GM18511 (cell line): Measurements from ENCODE around the gene PGS1.

Experiments
- ATAC-seq: cut with Tn5 transposase; IDR thresholded peaks from one replicate; pipeline ENCODE4 v1.9.1; 2021; ENCODE audit warnings: mild to moderate bottlenecking, moderate library complexity; ENCODE audit not compliant: unreplicated experiment

PGS1 gene

DNA sequence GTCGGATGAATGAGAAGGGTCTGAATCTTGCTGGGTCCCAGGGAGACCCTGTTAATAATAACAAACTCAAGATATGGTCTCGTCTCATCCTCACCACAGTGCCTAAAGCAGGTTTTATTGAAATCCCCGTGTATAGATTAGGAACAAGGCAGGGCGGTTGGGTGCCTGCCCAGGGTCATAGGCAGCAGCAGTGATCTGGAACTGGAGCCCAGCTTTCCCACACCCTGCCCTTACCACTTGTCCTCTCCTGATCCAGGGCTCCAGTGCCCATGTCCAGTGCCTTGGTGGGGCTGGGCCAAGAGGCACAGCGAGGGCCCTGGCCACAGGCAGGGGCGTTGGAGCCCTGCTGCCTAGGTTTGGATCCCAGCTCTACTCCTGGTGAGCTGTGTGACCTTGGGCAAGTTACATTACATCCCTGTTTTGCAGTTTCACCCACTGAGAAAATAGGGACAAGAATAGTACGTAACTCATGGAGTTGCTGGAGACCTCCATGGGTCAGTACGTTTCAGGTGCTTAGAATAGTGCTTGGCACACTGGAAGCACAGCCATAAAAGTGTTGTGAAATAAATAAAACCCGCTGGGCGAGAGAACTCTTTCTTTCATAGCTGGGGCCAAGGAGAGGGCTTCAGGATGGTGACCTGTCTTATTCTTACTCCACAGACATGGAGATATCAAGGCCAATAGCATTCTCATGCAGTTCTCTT, 32.5 kb upstream of the PGS1 start:
- ATAC-seq, result no peak

DNA sequence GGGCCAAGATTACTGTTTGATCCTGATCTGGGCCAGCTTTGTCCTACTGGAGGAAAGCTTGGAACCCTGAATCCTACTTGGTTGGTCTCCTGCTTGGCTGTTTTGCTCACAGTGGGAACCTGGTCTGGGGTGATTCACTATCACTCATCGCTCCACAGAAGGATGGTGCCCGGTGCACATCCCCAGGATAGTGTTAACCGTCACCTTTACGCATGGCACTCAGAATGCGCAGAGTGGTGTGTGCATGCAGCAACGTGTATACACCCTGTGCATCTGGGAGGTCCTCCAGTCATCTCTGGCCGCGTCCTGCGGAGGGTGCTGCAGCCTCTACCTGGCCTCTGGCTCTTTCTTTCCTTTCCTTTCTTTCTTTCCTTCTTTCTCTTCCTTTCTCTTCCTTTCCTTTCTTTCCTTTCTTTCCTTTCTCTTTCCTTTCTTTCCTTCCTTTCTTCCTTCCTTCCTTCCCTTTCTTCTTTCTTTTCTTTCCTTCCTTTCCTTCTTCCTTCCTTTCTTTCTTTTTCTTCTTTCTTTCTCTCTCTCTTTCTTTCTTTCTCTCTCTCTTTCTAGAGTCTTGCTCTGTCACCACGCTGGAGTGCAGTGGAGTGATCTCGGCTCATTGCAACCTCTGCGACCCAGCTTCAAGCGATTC, 31.7 kb upstream of the PGS1 start:
- ATAC-seq, result no peak

DNA sequence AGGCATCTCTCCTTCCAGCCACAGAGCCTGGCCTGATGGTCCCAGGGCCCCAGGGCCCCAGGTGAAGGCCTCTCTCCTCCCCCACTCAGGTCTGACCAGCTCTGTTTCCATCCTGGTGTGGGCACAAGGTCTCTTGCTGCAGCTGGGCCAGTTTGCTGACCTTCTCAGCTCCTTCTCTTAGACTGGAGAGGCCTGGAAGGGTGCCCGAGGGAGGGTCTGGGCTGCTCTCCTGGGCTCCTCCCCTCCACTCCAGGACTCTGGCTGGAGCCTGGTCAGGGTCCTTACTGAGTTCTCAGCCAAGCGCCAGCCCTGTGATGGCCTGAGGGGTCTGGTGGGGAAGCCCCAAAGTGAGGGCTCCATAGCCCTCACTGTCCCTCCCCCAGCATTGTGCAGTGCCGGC, 31.0 kb upstream of the PGS1 start:
- ATAC-seq, result no peak

DNA sequence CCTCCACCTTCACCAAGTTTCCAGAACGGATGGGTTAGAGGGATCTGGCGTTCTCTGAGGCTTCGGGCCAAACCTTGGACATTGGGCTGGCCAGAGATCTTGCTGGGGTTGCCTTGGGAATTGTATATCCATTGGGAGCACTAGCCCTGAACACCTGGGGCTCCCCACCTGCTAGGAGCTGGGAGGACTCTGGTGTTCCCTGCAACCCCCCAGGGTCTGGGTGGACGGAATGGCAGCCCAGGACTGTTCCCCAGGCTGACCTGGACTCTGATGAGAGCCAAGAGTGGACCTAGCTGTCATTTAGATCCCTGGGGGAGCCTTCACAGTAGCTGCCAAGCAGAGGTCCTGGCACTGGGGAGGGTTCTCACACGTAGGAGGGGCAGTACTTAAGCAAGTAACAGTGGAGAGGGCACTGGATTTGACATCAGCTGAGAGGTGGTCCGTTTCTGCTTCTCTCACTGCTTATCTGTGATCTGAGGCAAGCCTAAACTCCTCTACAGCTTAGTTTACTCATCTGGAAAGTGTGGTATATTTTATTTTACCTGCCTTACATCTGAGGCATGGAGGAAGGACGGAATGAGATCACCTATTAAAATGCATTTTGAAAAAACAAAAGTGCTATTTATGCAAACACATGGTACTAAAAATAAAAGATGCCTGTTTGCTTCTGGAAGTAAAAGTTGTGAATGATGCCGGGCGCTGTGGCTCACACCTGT, 30.2 kb upstream of the PGS1 start:
- ATAC-seq, result no peak

DNA sequence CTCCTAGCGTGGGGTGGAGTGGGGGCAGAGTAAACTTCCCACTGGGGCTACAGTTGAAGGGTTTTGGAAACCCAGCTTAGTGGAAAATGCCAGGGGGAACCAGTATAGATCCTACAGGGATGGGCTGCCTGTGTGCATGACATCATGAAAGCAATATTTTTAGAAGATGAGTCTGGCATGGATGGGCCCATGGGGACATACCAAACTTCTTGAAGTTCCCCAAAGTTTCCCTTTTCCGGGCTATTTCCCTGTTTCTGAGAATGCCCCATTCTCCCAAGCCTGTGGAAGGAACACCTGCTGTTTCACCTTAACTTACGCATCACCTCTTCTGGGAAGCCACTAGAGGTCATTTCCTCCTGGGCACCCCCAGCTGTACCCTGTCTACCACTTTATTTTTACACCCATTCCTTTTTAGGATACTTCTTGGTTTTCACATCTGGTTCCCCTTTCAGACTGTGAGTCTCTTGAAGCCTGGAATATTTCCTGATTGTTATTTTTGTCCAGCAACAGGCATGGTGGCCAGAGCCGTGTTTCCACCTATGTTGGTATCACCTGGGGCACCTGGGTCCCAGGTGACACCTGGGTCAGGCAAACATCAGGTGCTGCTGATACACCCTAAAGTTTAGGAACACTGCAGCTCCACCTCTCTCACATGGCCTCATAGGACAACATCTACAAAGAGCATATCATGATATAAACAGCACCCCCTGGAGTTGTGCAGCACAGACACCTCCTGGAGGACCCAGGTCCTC, 28.4 kb upstream of the PGS1 start:
- ATAC-seq, result no peak

DNA sequence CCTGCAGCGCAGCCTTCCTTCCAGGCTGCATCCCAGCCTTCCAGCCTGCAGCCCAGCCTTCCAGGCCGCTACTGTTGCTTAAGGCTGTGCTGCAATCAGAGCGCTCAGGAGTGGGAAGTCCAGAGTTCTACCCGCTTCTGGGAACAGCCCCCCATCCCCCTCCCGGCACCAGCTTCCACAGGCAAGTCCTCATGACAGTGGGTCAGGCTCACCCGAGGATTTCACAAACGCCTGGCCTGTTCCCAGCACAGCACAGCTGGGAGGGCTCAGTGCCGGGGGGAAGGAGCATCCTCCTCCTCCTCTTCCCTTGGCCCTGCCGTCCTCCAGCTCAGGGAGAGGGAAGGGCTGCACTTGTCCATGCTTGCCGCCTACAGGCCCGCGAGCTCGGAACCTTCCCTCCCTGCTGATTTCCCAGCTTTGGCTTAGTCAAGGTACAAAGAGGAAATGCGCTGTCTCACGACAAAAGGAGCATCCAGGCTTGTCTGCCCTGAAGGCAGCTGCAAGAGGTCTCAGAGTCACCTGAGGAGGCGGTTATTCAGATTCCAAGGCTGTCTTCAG, 26.9 kb upstream of the PGS1 start:
- ATAC-seq, result no peak

DNA sequence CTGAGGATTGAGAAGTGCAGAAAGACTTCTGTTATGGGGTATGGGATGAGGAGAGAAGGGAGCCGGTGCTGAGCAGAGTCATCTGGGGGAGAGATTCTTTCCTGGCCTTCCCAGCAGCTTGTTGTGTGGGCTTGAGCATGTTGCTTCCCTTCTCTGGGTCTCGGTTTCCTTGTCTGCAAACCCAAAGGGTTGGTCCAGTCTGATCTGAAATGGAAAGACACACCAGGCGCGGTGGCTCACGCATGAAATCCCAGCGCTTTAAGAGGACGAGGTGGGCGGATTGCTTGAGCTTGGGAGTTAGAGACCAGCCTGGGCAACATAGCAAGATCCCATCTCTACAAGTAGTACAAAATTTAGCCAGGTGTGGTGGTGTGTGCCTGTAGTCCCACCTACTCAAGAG, 24.6 kb upstream of the PGS1 start:
- ATAC-seq, result no peak

DNA sequence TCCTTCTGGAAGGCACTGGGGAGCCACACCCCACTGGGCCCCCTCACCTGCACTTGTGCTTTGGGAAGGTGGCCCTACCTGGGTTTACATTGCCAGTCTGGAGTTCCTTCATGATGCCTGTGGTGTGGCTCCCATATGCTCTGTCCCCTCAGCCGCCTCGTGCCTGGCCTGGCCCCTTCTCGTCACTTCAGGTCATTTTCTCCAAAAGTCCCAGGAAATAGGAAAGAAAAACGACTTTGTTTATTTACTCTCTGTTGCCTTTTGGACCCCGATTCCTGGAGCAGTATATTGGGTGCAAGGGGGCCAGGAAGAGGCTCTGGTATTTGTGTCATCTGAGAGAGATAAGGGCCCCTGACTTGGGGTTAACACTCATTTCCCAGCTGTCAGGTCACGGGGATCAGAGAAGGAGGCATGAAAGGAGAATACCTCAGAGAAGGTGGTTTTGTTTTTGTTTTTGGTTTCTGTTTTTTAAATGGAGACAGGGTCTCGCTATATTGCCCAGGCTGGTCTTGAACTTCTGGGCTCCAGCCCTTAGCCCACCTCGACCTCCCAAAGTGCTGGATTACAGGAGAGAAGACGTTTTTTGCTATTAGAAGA, 23.3 kb upstream of the PGS1 start:
- ATAC-seq, result no peak

DNA sequence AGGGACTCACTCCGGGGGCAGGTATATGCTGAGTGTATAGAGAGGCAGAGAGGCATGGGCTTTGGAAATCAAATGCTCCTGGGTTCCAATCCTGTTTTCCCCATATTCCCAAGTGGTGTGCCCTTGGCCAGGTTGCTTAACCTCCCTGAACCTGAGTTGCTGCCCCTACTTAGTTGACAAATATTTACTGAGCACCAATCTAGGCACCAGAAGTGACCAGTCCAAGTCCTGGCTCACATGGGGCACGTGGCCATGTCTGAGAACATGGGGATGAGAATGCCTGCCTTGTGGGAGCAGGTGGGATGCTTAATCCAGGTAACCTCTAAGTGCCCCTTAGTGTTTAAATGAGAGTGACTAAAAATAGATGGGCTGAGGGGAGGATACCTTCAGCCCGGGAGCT, 22.7 kb upstream of the PGS1 start:
- ATAC-seq, result no peak

DNA sequence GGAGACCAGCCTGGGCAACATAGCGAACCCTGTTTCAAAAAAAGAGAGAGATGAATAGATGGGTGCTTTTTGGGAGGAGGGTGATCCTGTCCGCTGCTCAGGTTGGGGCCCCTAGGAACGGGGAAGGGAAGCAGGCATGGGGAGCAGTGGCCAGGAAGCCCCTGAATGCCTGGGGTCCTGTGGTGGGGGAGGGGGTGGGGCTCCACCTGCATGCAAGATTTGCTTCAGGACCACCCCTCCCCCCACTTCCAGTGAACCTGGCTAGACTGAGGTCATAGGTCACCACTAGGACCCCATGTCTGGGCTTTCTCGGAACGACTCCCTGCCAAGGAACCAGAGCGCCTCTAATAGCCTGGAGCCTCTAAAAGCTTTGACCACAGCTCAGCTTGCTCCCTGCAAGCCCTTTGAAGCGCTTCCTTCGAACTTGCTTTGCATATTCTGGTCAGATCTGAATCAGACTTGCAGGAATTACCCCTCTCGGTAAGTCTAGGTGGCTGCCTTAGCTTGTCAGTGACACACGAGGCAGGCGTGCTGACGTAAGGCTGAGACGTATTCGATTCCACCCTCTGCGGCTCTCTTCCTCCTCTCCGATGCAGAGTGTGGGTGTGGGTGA, 22.2 kb upstream of the PGS1 start:
- peak; percentile 73 for ATAC-seq

DNA sequence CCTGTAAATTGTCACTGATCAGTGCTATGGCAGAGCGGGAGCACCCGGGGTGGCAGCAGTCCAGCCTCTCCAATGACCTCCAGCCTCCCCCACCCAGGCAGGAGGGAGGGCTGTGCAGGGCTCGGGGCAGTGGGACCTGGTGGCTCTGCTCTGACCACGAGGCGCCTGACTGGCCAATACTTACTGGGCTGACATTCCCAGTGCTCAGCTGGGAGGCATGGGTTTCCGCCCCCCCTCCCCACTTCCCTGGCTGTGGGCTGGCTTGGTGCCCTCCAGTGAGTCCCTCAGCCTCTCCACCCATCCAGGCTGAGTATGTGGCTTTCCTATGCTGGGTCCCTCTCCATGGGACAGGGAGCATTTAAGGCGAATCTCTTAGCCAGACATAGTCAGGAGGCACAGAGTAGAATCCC, 21.3 kb upstream of the PGS1 start:
- no peak for ATAC-seq

DNA sequence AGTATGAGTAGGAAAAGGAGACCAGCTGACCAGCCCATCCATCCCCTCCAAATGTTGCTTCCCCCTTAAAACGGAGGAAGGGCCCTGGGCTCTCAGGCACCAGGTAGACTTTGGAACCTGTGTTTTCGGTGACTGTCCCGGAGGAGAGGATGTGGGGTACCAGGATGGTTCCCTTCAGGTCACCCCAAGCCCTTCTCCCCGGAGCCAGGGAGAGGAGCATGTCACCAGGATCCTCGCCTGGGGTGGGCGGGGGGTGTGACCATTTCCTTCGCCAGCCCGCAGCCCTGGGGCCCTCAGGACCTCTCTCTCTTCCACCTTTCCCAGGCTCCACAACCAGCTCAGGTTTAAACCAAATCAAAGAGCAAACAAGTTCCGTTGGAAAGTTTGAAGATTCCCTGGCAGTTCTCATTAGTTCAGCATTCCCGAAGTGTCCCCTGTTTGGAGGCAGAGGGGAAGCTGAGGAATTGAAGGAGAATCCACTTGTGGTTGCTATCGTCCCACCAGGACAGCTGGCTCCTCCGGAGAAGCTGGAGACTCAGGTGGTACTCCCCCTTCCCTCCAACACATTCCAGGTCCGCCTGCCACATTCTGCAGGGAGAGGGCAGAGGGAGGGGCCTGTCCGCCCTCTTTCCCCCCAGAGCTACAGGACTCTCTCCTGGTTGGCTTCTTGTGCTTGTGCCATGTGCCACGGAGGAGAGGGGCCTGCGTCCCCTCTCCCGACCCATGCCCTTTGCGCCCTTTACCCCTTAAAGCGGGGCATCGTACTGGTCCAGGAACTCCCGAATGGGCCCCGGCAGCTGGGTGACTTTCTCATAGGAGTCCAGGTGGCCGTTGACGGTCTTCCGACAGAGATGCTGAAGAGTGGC, 20.5 kb upstream of the PGS1 start:
- ATAC-seq, result no peak

DNA sequence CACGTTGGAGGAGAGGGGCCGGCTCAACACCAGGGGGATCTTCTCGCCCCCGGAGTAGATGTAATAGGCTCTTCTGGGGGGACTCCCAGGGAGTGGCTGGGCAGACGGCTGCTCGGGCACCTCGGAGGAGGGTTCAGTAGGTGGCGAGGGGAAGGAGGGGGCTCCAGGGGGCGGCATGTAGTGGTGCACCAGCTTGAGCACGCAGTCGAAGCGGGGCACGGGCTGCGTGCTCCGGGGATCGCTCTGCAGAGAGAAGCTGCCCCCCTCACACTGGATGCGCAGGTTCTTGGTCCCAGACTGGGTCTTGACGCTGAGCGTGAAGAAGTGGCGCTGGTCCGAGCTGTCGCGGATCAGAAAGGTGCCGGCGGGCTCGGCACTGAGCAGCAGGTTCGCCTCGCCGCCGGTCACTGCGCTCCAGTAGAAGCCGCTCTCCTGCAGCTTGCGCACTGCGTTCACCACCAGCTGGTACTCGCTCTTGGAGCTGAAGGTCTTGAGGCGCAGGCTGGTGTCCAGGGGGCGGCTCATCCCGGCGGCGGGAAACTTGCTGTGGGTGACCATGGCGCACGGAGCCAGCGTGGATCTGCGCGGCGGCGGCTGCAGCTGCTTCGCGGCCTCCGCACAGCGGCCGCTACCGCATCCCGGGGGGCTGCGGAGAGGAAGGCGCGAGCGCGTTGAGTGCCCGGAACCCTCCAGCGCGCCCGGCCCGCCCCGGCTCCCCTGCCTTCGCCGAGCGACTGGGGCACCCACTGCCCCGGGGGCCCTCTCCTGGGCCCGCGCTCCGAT, 19.7 kb upstream of the PGS1 start:
- ATAC-seq, result no peak

DNA sequence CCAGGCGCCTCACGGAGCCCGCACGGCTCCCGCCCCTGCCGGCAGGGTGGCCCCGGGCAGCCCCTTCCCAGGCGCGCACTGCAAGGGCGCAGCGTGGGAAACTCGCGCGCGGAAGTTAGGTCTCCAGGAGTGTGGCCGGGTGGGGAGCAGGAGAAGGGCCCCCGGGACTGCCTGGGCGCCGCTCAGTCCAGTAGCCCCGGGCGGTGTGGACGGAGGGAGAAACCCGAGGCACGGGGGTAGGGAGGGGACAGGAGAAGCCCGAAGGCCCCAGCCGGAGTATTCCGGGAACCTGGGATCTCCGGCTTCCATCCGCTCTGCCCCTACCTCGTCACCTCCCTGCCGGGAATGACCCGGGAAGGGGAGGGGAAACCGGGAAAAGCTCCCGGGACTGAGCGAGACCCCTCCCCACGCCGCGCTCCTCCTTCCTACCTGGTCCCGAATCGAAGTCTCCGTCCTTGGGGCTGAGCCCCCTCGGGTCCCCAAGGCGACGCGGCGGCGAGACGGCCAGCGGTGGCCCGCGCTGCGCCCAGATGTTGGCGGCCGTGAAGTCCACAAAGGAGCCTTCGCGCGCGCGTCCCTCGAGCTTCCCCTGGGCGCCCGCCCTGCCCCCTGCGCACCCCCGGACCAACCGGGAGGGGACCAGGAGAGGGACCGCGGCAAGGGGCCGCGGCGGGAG, 19.0 kb upstream of the PGS1 start:
- peak; percentile 4 for ATAC-seq

DNA sequence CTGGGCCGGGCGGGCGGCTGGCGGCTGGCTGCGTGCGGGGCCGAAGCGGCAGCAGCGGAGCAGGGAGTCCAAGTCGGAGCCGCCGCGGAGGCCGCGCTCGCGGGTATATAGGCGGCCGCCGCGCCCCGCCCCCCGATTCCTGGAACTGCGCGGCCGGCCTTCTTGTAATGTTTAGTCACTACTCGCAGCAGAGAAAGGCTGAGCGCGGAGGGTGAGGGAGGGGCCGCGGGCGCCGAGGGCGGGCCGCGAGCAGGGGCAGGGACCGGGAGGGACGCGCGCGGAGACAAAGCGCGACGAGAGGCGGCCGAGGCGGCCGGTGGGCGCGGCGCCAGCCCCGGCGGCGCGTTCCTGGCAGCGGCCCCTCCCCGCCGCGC, 18.5 kb upstream of the PGS1 start, which contains the start of gene SOCS3:
TSS of gene SOCS3 (minus strand) at position 81 of the 374 bp plus-strand sequence. CDS start 982 bp downstream, outside the sequence.
- peak; percentile 45 for ATAC-seq

DNA sequence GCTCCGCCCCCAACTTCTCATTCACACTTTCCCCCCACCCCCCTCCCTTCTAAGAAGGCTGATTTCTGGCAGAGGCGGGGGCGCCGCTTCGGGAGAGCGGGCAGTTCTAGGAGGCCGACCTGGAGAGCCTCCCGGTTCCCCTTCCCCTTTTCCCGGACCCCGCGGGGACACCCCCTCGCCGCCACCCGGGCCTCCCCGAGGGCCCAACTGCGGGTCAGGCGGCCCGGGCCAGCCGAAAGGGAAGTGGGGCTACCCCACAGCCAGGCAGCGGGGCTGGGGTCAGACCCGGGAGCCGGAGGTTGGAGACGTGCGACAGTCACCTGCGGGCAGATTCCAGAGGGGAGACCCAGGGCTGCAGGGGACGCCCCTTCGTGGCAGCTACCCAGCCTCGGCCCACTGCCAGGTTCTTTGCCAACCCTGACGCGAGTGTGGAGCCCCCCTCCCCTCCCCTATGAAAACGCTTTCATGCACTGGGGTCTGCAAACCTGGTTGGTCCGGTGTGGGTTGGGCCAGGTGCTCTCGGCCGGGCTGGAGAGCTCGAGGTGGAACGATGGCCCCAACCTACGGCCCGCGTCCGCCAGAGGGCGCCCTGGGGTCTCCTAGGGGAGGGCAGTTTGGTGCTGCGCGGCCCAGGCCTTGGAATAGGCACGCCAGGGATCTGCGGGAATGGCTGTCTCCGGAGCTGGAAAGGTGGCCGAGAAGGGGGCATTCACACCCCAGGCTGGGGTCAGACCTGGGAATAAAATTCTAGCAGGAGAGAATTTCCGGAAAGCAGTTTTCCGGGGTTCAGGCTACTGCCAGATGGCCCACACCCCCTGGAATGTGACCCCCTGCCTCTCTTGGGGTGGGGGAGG, 17.9 kb upstream of the PGS1 start:
- ATAC-seq, result peak; percentile 29

DNA sequence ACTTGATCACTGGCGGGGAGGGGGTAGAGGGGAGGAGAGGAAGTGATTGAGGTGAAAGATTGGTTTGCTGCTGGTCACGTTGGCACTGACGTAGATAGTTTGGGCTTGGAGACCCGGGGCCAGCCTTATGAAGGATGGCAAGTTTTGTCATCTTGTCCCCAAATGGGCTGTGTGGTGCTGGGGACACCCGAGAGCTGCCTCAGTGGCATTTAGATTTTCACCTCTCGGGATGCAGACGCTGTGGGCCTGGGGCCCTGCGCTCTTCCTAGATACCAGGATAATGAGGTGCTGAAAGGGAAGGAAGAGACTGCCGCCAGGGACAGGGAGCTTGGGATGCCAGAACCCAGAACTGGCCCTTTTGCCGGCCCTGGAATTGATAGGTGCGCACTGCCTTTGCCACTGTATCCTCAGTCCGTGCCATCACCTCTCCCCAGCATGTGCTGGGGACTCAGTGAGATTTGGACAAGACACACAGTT, 17.2 kb upstream of the PGS1 start:
- ATAC-seq, result no peak
